AG09309 (cell line): ENCODE data around the gene EHMT2.

ENCODE experiments used
- DNase-seq: peaks from one replicate; pipeline ENCODE4 v3.0.0-alpha.2; 2010; ENCODE audit warnings: low read depth
- H3K4me3 ChIP-seq: 2 replicates; pipeline ENCODE4 v1.5.1; 2011; ENCODE audit warnings: mild to moderate bottlenecking, low read depth, low read length, moderate library complexity; ENCODE audit not compliant: control insufficient read depth
- CTCF ChIP-seq: IDR thresholded peaks from 2 replicates; pipeline ENCODE4 v1.5.1; 2011; ENCODE audit warnings: mild to moderate bottlenecking, low read depth, low read length, inconsistent platforms; ENCODE audit not compliant: insufficient read depth, control insufficient read depth; ENCODE audit errors: missing control alignments

The EHMT2 gene

DNA sequence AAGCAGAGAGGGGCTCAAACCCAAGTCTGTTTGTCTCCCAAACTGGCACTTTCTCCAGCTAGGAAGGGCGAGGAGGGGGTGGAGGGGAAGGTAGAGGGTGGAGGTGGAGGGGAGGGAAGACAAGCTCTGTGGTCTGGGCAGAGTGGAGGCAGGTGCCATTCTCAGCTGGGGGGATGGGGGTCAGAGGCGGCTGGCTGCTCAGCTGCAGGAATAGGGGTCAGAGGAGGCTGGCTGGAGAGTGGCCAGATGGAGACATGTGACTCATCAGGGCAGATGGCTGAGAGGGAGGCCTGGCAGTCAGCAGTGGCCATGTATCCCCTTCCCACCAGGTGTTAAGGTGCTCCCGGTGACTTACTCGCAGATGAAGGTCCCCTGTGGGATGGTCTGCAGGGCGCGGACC lies 15.2 kb downstream of the EHMT2 start:
- no peak overlapping the region for H3K4me3 ChIP-seq
- no peak for TF ChIP-seq CTCF
- no peak for DNase-seq

DNA sequence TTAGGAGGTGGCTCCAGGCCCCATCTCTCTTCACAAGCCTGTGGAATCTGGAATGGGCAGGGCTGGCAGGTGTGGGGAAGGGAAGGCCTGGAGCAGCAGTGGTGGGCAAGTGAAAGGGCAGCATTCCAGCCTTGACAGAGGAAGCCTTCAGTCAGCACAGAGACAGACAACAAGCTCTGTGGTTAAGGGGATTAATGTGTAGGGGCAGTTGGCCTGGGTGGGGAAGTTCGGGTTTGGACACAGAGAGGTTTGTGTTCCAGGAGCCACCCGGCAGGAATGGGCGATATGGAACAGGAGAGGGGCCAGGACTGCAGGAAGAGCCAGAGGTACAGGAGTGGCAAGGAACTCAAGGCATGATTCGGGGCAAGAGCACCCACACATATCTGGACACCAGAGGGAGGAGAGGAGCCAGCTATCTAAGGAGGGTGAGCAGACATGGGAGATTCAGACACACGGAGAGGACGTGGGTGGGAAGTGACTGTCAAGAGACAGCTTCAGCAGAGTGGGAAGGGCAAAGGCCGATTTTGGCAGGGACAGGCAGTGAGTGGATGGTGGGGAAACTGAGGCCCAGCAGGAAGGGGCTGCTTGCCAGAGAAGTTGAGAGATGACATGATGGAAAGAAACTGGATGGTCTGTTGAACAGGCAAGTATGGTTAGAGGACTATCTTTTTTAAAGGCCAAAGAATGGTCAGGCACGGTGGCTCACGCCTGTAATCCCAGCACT lies 16.2 kb downstream of the EHMT2 start:
- no peak overlapping the region for H3K4me3 ChIP-seq
- no peak for TF ChIP-seq CTCF
- DNase-seq = no peak

DNA sequence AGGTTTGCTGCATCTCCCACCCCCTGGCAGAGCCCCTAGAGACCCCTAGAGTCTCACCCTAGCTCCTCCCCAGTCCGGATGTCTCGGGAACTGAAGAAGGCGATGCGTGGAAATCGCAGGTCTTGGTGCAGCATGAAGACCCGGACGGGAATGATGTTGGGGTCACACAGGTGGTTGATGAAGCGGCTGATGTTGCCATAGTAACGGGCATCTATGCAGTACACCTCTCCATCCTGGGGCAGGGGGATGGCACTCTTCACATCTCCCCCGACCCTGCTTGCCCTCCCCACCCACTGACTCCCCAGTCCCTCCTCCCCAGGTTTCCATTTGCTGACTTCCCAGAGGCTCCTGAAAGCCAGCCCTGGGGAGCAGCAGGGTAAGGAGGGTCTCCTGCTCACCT lies 16.9 kb downstream of the EHMT2 start:
- no peak for TF ChIP-seq CTCF
- no peak overlapping the region for H3K4me3 ChIP-seq
- no peak for DNase-seq

DNA sequence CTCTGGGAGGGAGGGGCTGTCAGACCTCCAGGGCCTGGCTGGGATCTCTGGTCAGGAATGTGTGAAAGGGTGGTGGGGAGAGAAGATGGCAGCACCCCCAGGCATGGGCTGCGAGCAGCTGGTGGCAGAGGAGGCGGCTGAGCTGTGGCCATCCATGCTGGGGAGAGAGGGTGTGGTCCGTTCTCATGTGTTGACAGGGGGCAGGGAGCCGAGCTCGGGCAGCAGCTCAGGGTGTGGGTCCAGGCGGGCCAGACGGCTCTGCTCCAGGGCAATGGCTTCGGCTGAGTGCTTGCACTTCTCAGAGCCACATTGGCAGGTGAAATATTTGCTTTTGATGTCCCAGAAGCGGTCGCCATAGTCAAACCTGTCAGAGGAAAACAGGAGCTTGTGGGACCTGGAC lies 17.6 kb downstream of the EHMT2 start:
- no peak overlapping the region for H3K4me3 ChIP-seq
- no peak for DNase-seq
- TF ChIP-seq CTCF = no peak

GRCh38 chr6:31879143-31879542 lies 18.4 kb downstream of the EHMT2 start:
- DNase-seq = no peak
- no peak for TF ChIP-seq CTCF
- no peak overlapping the region for H3K4me3 ChIP-seq

GRCh38 chr6:31878726-31879125 lies 18.8 kb downstream of the EHMT2 start, which contains the start of gene SLC44A4:
Gene SLC44A4 (minus strand): TSS chr6:31878997. CDS start chr6:31878980, 17 bp downstream.
- no peak for DNase-seq
- TF ChIP-seq CTCF = no peak
- H3K4me3 ChIP-seq = no peak within 1 kb of the TSS
